ENCODE results near the gene ITGAX. TPM values are rescaled to one million over a fixed set of nuclear protein-coding genes. Genes with fewer than 3 reads are reported as not detected.
A peak's percentile ranks its signal among the peaks of the same experiment; 100 is the strongest.

The ITGAX gene
- total and polyA plus RNA-seq, 10 of the 15 experiments (the other 5 are each of a cell fraction or from before 2014, with no cell fraction given): 1.6 to 37.9 (median 17.9) TPM

- no peak for ATAC-seq
- no peak overlapping the region for H3K4me2 ChIP-seq (ENCODE audit: control insufficient read depth, insufficient read depth)
- POLR2A ChIA-PET: interaction anchor here (0.8 to 1.6 kb wide), 3 partner anchors 10 to 44 kb away, joined by 3 to 4 read pairs (median 3); no protein-coding TSS in a partner anchor
- TF ChIP-seq PAX8 (IDR thresholded peaks at IDR 0.05): no peak
- peak in 1 of 2 experiments; percentile 25; a peak in 1 of 4 replicates for TF ChIP-seq BHLHE40 (IDR thresholded peaks at IDR 0.05; ENCODE audit: borderline replicate concordance in 1 of 2, low read depth in 2 of 2, low read length in 1 of 2)
- no peaks in the 10 kb centered on the region for H3K36me3 ChIP-seq (ENCODE audit: control insufficient read depth in 2 of 2, insufficient read depth in 2 of 2, low read length in 1 of 2)
- H2AFZ ChIP-seq (ENCODE audit: control insufficient read depth, low read depth, low read length): no peak overlapping the region
- SMC1A ChIA-PET (ENCODE audit: uncharacterized antibody, unreplicated experiment): interaction anchor here (0.6 to 3.0 kb wide), 6 partner anchors 9 to 192 kb away, joined by 3 to 8 read pairs (median 3); no protein-coding TSS in a partner anchor
- in situ Hi-C loops (cut with MboI) (no loop called here), intact Hi-C loops (cut with micrococcal nuclease; ENCODE audit: unreplicated experiment) (no loop called here)
- no peak overlapping the region for H3K27ac ChIP-seq (ENCODE audit: control insufficient read depth, insufficient read depth)
- WGBS (ENCODE audit: insufficient coverage, insufficient replicate concordance, low lambda C conversion rate, missing lambda C conversion rate): 48% methylated on average over 6 of the region's 6 CpGs
- CTCF ChIA-PET: interaction anchor here (0.6 kb wide), 1 partner anchor 30 kb away, joined by 4 read pairs; no protein-coding TSS in a partner anchor
- H3K9me3 ChIP-seq (replicated peaks; ENCODE audit: control insufficient read depth, insufficient read depth, low read length): peaks cover 3% of the 10 kb centered on the region; the same call in 1 of the 3 replicates
- no peaks in the 10 kb centered on the region for H3K27me3 ChIP-seq (replicated peaks in 1 of 2; ENCODE audit: control insufficient read depth in 2 of 2, insufficient read depth in 2 of 2, low read length in 1 of 2)
- H3K9ac ChIP-seq (ENCODE audit: control insufficient read depth, insufficient read depth, low read length): no peak overlapping the region
- no peak for DNase-seq (ENCODE audit: low read depth, low spot score)
- FAIRE-seq: no peak
- RAD21 ChIA-PET (ENCODE audit: unreplicated experiment): interaction anchor here (0.6 to 1.3 kb wide), 3 partner anchors 12 to 47 kb away, joined by 3 to 5 read pairs (median 3); partner anchors contain the start of gene ZNF843
- H3K4me1 ChIP-seq (ENCODE audit: control insufficient read depth, insufficient read depth, low read length): peaks cover 4% of the 10 kb centered on the region
- H3K79me2 ChIP-seq (ENCODE audit: control insufficient read depth, insufficient read depth, low read length): no peaks in the 10 kb centered on the region
- BruUV-seq (replicated peaks): no TSS peak
- H3K4me3 ChIP-seq: no peak overlapping the region
- no peaks in the 10 kb centered on the region for H4K20me1 ChIP-seq (ENCODE audit: control insufficient read depth, insufficient read depth)
Observed at GRCh38 chr16:31395647-31396046, 40.7 kb downstream of the ITGAX start.

- H4K20me1 ChIP-seq (ENCODE audit: control insufficient read depth, insufficient read depth): no peaks in the 10 kb centered on the region
- ChIA-PET RAD21 (ENCODE audit: unreplicated experiment) (no interaction called here), CTCF (no interaction called here), POLR2A (interaction anchor here (0.6 kb wide), 1 partner anchor 59 kb away, joined by 3 read pairs; no protein-coding TSS in a partner anchor), SMC1A (ENCODE audit: uncharacterized antibody, unreplicated experiment) (no interaction called here)
- H3K4me3 ChIP-seq: no peak overlapping the region
- H3K4me1 ChIP-seq (ENCODE audit: control insufficient read depth, insufficient read depth, low read length): peaks cover 4% of the 10 kb centered on the region
- no peak overlapping the region for H2AFZ ChIP-seq (ENCODE audit: control insufficient read depth, low read depth, low read length)
- H3K79me2 ChIP-seq (ENCODE audit: control insufficient read depth, insufficient read depth, low read length): no peaks in the 10 kb centered on the region
- ATAC-seq: no peak
- H3K9ac ChIP-seq (ENCODE audit: control insufficient read depth, insufficient read depth, low read length): no peak overlapping the region
- no TSS peak for BruUV-seq (replicated peaks)
- WGBS (ENCODE audit: insufficient coverage, insufficient replicate concordance, low lambda C conversion rate, missing lambda C conversion rate): 63% methylated on average over 10 of the region's 18 CpGs
- no peak overlapping the region for H3K27ac ChIP-seq (ENCODE audit: control insufficient read depth, insufficient read depth)
- FAIRE-seq: no peak
- no peak overlapping the region for H3K4me2 ChIP-seq (ENCODE audit: control insufficient read depth, insufficient read depth)
- no peak for DNase-seq (ENCODE audit: low read depth, low spot score)
- no peaks in the 10 kb centered on the region for H3K36me3 ChIP-seq (ENCODE audit: control insufficient read depth in 2 of 2, insufficient read depth in 2 of 2, low read length in 1 of 2)
- in situ Hi-C loops (cut with MboI): no loop called here
- no peak for TF ChIP-seq MTA2 (IDR thresholded peaks at IDR 0.05; ENCODE audit: low read depth)
- H3K27me3 ChIP-seq (replicated peaks in 1 of 2; ENCODE audit: control insufficient read depth in 2 of 2, insufficient read depth in 2 of 2, low read length in 1 of 2): no peaks in the 10 kb centered on the region
- intact Hi-C loops (cut with micrococcal nuclease; ENCODE audit: unreplicated experiment): no loop called here
- H3K9me3 ChIP-seq (replicated peaks; ENCODE audit: control insufficient read depth, insufficient read depth, low read length): peaks cover 3% of the 10 kb centered on the region; the same call in 1 of the 3 replicates
Observed at GRCh38 chr16:31397096-31397660, 42.2 kb downstream of the ITGAX start.

All from GM12878 (cell line).